Epidermal melanocyte (primary cell): Measurements from ENCODE around the gene ARL14EP.

Source experiments
- DNase-seq: peaks from one replicate; pipeline ENCODE4 v3.0.0; 2011; ENCODE audit warnings: low spot score; ENCODE audit not compliant: insufficient read length

The ARL14EP gene

DNA sequence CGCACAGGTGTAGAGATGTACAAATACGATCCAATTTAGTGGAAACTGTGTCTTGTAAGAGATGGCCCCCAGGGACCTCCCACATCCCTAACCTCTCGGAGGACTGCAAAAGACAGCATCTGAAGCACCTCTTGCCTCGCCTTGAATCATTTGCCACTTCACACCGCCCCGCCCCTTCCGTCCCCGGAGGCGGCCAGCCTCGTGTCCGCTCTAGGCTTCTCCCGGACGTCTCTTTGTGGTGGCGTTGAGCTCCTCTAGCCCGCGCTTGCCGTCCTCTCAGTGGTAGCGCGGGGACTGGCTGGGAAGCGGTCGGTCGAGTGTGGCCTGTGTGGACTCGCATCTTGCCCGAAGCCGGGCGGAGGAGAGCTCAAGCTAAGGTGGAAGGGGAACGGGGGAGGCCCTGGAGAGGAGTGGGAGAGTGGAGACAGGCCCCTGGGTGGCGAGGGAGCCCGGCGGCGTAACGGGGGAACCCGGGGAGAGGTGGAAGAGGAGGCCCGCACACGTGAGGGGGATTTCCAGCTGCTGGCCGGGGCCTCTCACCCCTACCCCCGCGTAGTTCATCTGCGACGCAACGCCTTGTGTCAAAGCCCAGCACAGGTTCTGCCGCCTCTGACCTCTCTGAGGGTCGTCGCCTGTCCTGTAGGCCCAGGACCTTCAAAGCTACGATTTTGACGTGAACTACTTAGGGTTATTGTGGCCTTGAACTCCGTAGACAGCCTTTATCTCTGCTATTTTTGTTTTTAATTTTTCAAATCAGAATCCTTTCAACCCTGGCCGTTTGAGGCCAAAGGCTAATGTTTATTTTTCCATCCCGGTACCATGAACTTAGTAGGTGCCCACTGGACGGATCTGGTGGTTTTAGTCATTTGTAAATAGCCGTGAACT is at the start of gene ARL14EP:
Gene ARL14EP (plus strand): TSS at position 279 of the 885 bp plus-strand sequence. CDS start 7,845 bp downstream, outside the sequence.
- peak; percentile 75 for DNase-seq

DNA sequence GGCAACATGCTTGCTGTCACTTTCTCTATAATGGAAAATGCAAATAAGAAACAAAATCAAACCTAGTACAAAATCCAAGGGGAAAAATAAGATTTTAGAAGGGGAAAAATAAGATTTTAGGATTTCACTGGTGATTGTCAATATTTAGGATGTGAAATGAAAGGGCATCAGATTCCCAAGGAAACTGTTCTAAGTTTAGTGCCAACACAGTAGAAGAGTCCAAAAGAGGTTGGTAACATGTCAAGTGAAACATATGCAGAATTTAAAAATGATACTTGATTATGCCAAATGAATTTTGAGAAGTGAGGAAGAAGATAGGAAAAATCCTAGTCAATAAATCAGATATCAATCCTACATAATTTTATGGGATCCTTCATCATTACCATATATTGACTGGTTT is 45.7 kb upstream of the ARL14EP start:
- DNase-seq, result no peak

DNA sequence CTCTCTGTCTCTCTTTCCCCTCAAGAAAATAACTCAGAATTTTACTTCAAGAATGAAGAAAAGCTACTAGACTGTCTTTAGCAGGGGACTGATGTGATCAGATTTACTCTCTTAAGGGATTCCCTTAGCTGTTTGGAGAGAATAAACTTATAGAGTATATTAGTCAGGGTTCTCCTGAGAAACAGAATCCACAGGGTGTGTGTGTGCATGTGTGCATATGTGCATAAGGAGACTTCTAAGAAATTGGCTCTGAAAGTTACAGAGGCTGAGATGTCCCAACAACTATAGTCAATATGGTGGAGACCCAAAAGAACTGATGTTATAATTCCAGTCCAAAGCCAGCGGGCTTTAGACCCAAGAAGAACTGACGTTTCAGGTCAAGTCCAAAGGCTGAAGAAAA is 43.1 kb upstream of the ARL14EP start:
- DNase-seq, result no peak

DNA sequence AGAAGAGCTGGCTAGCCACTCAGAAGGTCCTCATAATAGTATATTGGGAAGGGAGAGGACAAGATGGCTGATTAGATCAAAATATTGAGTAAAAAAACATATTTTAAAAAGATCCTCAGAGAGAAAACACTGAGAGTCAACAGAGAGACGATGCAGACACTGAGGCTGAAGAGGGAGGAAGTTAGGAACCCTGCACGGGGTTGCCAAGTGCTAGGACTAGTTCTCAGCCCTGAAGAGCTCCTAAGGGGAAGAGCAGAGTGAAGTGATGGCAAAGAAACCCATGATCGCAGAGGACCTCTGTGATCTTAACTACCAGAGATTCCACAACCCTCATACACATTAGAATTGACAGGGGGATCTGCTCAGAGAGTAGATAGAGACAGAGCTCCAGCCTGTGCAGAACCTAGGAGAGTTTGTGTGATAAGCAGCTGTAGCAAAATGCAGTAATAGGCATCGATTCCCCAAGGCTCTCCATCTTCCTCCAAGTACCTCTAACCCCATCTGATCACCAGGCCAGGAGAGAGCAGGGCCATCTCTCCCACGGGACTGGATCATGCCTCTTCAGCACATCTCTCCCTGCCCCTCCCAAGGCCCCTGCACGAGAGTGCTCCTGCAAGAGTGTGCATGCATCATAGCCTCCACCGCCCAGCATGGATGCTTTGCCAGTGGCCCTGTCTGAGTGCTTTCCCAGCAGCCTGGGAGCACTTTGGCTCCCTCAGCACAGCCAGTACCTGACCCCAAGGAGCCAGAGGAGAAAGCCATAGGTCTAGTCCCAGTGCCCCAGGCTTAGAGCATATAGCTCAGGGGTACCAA is 41.2 kb upstream of the ARL14EP start:
- no peak for DNase-seq

DNA sequence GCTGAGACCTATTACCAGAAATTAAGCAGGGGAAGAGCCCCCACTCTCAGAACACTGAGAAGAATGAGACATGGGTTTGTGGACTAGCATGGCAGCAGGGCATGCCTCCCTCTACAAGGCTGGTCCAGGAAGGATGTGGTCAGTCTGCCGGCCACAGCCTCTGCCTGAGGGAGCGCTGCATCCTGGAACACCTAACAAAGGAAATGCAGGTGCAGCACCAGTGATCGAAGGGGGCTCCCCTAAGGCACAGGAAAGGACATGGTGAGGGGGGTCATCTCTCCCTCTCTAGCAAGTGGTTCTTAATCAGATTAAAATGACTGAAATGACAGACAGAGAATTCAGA is 40.6 kb upstream of the ARL14EP start:
- DNase-seq, result no peak

DNA sequence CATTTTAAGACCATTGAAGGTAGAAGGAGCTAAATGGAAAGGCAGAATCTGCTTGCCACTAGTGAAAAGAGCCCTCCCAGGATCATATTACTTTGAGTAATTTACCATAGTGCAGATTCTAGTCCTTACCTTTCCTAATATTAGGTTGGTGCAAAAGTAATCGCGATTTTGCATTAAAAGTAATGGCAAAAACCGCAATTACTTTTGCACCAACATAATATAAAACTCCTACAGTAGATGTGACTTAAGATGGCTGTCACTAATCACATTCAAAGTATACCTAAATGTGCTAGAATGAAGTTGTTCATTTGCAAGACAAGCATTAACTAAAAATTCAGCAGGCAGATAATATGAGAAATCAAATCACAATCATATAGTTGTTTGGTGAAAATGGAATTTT is 38.1 kb upstream of the ARL14EP start:
- no peak for DNase-seq

DNA sequence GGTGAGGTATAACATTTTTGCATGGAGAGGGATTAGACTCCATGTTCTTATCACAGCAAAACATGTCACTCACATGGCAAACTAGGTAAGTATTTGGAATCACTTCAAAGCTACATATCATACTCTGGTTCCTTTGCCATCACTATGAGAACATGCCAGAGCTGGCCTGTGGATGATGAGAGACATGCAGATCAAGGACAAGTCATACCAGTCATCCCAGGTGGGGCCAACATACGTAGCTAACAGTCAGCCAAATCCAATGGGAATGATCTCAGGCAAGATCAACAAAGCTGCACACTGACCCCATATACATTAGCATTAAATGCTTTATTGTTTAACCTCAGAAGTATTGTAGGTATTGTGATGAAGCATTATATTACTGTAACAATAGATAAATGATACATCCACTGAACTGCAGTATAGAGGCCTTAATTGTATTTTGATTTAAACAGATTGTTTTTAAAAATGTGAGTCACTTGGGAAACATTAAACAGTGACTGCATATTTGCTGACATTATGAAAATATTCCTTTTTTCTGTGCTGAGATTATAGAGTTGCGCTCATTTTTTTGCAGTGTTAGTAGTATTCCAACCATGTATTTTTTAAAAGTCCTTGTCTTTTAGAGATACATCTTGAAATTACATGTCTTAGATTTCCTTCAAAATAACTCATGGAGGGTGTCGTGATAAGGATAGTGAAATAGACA is 37.3 kb upstream of the ARL14EP start:
- no peak for DNase-seq

DNA sequence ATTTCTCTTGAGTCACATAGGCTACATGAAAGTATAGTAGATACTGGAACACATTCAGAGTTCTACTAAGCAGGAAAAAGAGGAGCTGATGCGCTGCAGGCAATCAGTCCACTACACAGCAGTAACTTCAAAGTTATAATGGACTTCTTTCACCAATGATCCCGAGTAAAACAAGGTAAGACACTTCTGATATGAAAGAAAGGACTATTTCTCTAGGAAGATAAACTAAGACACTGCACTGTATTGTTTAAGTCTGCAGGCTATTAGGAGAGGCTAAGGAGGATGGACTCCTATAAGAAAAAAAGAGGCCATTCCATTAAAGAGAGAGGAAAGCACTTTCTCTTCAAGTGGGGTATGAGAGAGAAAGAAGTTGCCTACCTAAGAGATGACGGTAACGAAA is 31.6 kb upstream of the ARL14EP start:
- DNase-seq, result no peak

DNA sequence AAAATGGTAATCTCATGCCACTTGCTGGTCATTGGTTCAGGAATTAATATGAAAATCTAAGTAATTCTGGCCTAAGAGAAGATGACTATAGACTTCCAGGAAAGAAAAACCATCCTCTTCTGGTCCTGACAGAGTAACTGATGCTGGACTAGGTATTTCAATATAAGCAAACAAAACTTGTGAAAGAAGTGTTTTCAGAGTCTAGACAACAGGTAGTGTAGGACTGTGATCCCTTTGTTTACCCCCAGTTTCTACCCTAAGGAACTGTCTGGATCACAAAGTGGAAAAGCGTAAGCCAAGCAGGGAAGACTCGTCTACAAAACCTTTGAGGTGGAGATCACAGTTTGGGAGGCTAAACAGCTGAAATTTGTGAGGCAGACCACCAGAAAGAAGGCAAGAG is 30.4 kb upstream of the ARL14EP start:
- no peak for DNase-seq

DNA sequence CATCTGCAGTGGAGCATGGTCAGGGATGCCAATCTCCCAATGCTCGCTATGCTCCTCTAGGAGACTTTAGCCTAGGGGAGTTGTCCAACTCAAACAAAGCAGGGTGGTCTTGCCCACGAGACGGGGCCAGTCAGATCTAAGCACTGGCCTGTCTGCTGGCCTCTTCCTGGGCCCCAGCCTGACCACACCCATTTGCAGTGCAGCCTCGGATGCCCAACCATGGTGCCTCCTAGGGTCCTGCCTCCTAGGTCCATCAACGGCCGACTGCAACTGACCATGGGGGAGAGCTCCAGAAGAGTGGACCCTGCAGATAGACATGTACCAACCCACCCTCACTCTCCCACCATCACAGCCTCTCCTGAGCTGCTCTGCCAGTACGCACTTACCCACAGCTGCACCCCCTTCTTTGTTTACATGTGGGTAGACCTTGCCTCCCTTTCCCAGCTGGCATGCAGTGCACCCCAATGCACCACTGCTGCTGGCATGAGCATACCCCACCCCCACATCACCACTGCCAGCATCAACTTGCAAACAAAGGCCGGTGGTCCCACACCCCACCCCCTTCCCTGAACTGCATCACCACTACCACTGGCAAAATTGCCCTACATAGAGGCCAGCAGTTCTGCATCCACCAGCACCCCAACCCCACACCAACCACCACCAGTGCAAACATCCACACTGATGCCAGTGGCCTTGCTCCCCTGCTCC is 27.6 kb upstream of the ARL14EP start:
- no peak for DNase-seq

DNA sequence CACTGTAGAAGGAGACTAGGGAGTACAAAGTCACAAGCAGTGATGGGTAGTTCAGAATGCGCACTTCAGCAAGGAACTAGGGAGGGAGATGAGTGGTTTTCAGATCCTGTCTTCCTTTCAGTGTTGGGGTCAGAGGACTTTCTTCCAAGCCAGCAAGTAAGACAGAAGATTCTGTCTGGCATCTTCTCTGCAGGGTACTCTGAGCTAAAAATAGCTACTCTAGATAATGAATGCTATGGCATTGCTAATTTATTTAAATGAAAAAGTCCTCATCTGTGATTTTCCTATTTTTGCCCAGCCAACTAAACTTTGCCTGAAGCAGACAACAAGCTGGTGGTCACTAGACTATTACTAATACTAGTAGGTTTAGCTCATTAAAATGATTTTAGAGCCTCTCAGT is 18.3 kb upstream of the ARL14EP start:
- DNase-seq, result no peak

DNA sequence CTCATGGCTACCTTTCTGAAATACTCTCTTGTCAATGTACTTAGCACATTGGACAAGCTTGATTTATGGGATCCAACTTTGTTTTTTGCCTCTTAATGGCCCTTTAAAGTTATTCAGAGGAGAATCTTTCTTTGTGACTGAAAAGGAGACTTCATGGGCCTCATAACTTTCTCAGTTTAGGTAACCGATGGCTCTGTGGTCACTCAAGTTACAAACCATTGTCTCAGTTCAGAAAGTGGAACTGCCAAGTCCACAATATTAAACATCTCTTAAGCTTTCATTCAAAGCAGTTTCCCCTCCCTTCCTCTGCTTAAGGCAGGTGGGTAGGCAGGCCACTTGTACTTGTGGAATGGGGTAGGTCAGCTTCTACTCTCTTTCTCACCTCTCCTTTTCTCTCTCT is 12.3 kb upstream of the ARL14EP start:
- no peak for DNase-seq

DNA sequence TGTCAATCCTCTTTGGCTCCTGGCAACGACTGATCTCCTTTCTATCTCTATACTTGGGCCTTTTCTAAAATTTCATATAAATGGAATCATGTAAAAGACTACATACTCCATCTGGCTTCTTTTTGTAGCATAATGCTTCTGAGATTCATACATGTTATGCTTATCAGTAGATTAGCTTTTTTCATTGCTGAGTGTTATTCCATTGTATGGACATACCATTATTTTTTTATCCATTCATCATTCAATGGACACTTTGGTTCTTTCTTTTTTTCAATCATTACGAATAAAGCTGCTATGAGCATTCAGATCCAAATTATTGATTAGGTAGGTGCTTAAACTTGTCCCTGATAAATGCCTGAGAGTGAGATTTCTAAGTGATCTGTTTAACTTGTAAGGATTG is 11.7 kb upstream of the ARL14EP start:
- DNase-seq, result no peak

DNA sequence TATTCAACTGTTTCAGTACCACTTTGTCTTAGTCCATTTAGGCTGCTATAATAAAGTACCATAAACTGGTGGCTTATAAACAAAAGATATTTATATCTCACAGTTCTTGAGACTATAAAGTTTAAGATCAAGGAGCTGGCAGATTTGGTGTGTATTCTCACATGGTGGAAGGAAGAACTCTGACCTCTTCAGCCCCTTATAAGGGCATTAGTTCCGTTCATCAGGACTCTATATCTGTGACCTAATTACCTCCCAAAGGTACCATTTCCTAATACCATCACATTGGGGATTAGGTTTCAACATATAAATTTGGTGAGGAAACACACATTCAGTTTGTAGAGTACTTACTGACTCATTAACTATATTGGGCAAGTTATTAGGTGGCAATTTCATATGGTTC is 10.7 kb upstream of the ARL14EP start:
- no peak for DNase-seq

DNA sequence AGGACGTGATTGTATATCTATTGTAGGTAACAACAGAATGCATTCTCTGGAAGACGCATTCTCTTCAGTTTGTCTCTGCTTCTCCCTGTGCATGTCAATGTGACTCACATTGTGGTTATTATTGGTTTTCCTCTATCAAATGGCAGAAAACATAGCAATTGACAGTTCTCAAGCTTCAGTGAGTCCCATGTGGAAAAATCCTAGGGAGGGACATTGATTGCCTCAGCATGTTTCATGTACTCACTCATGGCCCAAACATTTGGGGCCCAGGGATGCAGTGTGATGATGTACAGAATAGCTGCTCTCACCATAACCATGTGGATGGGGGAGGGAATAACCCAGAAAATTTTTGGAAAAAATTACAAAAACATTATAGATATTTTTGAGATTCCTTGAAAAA is 9.3 kb upstream of the ARL14EP start:
- DNase-seq, result no peak

DNA sequence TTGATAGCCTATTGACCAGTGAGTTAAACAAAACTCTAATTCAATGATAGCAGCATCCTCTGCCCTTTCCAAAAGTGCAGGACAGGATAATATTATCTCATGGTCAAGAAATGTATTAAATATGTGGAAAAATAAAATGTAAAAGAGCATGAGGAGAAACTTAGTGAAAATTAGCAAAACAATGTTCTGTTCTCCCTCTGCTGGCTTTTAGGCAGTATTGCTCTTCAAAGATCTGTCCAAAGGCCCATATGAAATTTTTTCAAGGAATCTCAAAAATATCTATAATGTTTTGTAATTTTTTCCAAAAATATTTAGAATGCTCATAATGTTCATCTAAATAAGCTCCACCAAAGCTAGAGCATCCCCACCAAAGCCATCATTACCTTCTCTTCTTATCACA is 8.3 kb upstream of the ARL14EP start:
- DNase-seq, result no peak

DNA sequence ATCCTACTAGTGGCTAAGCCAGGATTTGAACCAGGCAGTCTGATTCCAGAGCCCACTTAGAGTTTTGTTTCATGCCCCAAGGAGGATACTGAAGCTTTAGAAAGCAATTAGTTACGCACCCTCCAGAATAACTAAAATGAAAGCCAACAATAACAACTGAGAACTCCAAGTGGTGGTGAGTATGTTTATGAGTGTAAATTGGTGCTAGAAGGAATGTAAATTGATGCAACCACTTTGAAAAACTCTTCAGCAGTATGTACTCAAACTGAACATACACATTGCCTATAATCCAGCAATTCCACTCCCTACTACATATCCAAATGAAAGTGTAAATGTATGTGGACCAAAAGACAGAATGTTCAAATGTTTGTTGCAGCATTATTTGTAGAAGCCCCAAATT is 6.7 kb upstream of the ARL14EP start:
- no peak for DNase-seq

DNA sequence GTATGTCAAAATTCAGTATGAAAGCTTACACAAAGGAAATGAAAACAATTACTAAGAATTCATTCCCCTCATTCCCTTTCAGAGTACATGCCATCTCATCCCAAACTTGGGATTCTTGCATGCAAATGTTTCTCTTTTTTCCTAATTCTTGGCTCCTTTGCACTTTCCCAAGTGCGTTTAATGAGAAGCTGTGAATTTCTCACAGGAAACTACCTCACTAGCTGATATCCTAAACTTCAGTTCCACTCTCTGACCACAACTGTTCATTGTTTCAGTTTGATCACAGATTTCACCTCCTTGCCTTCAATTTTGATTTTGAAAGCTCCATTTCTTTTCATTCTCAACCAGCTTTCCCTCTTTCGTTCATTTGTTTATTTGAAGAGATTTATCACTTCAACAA is 5.9 kb upstream of the ARL14EP start:
- DNase-seq, result no peak

DNA sequence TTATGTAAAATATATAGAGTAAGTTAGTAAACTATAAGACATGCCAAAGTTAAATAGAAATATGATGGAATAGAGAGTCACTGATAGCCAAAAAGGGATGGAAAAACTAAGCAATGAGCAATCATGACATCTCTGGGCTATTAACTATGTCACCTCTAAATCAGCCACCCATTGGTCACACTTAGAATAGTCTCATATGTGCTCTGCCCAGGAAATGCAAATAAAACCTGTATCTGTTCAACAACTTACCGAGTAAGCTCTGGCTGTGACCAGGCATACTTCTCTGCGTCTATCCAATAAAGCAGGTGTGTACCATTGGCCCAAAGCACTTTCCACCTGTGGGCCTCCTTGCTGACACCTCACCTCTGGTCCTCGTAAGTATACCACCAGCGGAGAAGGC is 1.6 kb upstream of the ARL14EP start:
- DNase-seq, result no peak

DNA sequence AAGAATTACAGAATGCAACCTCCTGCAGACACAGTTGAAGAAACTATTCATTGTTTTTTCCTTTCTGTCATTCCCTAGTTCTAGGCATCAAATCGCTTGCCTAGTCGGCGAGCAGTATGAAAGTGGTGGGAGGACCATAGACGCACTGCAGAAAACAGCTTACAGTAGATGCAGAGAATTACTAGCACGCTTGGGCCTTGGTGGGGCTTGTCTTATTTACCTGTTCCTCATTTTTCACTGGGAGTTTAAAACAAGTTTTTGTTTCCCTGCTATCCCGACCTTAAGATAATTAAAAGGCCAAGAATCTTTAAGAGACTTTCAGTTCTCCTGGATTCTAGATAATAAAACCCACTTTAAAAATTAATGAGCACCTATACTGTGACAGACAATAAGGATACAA is 713 bp upstream of the ARL14EP start:
- no peak for DNase-seq

DNA sequence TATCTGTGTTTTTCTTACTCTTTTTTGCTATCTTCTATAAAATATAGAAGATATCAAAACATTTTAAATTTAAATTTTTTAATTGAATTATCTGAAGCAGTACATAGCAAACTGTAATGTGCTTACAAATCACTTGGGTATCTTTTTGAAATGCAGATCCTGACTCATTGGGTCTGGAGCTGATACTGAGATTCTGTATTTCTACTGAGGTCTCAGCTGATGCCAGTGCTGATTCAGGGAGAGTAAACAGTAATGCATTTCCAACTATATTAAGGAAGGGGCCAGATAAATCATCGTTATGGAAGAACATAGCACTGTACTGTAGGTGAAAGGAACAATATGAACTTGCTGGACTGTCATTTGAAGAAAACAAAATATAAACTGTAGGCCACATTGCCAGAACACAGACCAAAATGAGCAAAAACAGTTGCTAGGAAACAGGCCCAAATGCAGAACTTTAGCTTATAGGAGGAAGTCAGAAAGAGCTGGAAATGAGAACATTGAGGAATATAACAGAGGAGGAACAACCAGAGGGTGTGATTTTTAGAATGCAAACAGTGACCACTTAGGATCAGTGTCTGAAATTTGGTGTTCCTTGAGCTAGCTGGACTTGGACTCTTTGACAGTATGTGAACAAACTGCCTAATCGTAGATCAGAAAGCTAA is 3.3 kb downstream of the ARL14EP start:
- DNase-seq, result no peak
